ENCODE data around the gene NEIL3.

Gene NEIL3

DNA sequence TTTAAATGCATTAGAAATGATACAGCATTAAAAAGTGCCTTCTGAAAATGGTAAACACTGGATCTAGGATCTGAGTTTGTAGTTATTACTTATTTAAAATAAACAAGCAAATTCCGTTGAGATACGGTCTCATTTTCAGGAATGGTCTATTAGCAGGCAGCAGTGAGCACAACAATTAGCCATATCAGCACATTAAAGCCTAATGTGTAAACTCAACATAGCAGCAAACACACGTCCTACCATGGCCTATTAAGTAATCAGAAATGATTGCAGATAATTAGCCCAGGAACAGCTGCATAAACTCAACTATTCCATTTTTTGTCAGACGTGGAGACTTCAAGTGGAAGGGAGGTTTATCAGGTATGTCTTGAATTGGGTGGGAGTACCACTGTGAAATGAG, 61.8 kb downstream of the NEIL3 start:
- DNase-seq, result no peak

DNA sequence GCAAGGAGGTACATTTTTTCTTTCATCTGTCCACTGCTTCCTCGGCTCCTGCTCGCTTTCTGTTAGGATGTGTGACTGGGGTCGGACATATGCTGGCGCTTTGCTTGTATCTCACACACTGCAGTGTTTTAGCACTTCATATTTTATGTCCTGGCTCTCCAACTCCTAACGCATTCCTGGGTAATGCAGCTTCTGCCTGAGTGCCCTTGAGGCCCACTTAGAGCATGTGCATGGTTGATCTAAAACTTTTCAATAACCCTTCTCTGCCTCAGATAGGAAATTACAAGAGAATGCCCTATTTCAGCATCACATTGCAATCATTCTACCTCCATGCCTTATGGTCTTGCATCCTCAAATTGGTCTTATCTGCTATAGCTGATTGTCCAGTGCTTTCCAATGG, 65.3 kb downstream of the NEIL3 start:
- DNase-seq, result no peak

DNA sequence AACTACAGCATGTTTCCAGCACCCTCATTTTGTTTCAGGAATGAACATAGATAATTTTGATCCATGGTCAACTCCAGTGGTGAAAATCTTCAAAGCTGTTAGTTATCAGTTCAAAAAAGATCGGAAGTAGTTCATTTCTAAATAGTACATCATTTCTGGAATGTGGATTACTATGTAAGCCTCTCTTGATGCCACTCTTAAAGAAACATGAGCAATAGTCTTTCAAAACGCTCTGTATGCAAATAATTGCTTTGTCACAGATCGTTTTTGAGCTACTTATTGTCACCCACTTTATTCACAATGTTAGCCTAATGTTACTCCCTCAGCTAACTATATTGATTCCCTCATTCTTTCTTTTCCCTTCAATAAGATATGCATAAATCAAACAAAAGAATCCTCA, 65.7 kb downstream of the NEIL3 start:
- DNase-seq, result no peak

DNA sequence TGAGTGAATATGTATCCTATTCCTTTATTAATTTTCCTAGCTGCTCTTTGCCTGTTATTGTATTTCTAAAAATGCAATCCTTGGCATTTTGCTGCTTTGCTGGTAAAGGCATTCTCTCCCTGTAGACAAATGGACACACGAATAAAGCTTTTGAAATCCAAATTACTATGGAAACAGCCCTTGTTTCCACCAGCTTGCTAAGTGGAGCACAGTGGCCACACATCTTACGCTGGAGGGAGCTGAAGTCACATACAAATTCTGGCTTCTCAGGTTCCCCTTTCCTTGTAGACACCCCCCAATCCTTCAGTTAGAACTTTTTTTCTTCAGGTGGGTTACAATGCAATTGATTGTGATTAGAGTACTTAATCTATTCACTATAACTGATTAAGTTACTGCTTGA, 66.3 kb downstream of the NEIL3 start:
- no peak for DNase-seq

DNA sequence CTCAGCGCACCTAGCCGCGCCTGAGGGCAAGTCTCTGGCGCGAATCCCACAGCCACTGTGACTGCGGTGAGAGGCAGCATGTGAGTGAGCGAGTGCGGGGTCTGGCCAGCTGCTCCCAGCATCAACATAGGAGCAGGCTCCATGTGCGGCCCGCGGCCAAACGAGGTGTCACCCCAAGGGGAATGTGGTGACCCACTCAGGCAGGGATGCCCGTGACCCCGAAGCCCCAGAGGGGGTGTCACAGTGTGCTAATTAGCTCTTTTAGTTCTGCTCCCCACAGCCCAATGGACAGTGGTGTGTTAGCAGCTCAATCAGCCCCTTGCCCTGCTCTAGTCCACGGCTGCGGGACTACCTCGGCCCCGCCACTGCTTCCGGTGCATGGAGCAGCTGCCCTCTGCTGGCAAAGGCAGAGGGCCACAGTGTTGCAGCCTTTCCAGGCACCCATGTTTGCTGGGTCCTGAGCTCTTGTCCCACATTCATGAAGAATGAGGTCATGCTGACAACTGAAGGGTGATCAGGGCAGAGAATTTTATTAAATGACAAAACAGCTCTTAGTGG, 71.1 kb downstream of the NEIL3 start:
- no peak for DNase-seq

DNA sequence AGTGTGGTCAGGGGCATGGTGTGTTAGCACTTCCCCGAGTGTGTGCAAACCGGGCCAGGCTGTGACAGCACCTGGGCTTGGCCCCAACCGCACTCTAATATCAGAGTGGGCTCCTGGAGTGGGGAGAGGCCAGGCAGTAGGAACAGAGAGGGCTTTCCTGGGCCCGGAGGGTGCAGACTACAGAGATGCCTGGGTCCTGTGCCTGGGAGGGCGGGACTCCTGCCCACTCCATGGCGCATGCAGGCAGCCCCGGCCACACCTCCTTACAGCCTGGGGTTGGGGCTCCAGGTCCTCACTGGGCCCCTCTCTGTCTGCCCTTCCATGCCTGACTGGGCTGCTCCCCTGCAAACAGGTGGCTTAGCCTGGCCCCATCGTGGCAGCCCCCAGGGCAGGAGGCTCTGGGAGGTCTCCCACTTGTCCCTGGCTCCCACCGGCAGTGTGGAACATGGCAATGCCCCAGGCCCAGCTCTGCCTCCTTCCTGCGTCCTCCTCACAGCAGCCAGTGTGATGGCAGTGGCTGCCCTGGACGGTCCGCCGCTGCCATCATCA, 72.2 kb downstream of the NEIL3 start:
- DNase-seq, result no peak

DNA sequence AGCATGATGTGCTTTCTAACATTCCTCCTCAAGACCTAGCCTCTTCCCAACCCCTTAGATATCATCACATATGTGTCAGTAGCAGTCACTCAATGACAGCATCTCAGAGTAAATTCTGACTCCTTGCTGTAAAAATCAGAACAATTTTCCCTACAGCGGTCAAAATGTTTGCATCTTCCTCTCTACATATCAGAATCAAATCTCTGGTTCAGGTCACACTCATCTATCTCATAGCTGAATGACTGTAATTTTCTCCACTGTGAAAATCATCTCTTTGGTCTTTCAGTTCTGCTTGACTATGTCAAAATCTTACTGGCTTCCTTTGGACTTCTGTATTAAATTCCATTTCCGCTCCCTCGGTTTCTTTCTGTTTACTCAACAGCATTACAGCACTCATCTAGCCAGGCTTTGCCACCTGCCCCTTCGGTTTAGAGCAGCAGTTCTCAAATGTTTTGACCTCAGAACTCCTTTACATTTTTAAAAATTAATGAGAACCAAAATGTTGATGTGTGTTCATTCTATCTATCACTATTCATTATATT, 75.3 kb downstream of the NEIL3 start:
- peak; percentile 3 for DNase-seq

DNA sequence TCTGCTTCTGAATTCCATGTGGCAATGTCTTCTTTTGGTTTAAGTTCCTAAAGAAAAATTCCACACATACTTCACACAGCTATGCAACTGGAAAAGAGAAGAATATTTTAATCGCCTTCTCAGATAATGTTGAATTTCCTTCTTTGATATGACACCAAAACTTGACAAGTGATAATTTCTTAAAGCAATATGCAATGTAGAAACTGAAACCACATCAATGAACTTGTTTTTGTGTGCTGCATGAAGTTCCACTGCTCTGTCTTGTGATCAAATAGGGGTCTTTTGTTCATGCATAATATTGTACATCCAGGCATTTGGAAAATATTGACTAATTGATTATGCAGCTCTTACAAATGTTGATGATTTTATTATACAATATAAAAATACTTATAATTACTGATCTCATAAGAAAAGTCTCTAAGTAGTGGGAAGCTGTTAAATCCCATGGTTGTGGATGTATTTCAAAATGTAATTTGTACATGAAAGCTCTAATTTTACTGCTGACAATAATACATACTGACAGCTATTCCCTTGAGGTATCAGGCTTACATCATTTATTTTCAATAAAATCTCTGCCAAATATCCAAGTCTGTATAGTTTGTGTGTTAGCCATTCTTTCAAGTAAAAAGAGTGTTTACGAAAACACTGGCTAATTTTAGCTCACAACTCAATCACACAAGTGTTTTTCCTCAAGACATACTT, 76.1 kb downstream of the NEIL3 start:
- DNase-seq, result no peak

DNA sequence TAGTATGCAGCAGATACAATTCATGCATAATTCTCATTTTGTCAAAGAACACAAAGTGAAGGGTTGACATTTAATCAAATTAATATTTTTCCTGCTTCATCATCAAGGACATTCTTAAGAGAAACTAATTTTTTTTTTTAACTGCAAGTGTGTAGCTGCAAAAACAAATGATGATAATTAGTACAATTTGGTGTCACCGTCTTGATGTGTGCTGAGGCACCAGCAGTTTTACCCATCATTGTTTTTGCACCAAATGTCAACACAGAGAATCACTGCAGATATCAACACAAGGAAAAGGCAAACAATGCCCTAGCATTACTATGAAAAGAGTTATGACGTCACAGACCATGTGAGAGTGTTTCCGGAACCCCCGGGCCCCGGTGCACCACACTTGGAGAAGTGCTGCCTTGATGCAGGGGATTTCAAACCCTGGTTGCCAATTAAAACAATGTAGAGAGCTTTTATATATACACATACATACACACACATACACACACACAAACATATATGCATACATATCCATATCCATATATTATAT, 76.7 kb downstream of the NEIL3 start:
- DNase-seq, result peak; percentile 9

DNA sequence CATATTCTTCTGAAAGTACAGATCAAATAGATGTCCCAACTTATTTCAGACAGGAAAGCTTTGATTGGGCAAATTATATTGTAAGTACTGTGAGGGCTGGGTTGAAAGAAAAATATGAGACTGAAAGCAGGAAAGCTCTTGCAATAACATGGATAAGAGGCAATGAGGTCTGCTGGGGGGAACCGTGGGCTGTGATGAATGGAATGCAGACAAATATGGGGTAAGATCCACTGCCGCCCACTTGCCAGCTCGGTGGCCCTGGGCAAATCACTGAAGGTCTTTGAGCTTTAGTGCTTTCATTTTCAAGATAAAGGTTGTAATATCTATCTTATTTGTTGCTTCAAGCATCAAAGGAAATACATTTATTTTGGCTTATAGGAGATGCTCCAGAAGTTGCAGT, 81.6 kb downstream of the NEIL3 start:
- no peak for DNase-seq

DNA sequence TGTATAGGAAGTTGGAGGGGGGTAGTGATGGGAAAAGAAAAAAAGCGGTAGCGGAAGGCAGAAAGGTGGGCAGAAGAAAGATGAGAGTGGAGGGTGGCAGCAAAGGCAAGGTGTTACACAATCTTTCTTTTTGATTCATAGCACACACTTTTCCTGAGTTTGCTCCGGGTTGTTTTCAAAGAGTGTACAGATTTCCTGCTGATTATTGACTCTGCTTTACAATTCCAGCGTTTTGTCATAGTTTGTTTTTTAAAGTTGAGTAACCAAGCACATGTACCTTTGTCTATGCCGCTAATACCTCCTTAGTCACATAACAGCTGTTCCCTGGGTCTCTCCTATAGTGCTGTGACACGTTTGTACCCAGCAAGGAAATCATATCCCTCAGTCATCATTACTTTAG, 82.3 kb downstream of the NEIL3 start:
- no peak for DNase-seq

DNA sequence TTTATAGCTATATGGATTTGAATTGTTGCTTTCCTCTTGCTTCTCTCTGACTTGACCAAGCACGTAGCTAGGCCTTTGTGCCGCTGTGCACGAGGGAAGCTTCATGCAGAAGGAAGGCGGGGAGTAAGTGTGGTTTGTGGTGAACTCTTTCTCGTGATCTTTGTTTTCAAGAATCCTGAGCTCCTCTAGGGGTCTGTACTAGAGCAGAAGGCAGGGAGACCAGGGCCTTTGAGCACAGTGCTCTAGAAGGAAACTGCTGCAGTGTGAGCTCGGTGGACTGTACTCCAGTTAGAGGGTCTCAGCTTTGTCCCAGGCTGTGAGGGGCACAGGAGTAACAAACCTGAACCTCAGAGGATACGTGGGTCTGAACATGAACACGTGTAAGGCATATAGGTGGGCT, 83.6 kb downstream of the NEIL3 start:
- DNase-seq, result no peak

DNA sequence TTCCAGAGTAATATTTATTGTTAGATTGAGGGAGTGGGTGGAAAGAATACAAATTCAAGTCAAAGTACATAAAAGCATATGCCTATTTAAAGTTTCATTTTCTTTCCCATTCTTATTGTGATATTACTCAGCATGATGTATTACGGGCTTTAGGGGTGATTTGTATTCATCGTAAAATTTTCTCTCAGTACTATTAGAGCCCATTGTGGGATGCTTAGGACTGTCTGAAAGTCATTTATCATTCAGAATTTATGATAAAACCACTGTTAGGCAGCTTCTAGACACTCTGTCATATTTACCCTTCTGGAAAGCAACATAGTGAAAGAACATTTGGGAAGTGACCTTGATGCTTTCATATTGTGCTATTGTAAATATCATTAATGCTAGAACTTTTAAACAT, 86.7 kb downstream of the NEIL3 start:
- no peak for DNase-seq

DNA sequence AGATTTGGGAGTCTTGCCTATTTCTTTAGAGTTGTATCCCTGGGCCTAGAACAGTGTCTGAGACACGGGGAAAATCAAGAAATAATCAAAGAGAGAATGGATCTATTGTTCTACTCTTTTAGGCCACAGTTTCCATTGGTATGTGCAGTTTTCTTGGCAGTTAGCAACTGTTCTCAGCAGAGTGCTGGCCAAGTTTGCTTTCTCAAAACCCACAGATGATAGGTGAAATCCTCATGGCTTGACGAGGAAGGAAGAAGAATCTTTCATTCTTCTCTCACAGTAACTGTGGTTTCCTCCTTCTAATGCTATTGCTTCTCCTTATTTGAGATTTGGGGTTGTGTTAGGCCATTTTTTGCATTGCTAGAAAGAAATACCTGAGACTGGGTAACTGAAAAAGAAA, 90.4 kb downstream of the NEIL3 start:
- no peak for DNase-seq

DNA sequence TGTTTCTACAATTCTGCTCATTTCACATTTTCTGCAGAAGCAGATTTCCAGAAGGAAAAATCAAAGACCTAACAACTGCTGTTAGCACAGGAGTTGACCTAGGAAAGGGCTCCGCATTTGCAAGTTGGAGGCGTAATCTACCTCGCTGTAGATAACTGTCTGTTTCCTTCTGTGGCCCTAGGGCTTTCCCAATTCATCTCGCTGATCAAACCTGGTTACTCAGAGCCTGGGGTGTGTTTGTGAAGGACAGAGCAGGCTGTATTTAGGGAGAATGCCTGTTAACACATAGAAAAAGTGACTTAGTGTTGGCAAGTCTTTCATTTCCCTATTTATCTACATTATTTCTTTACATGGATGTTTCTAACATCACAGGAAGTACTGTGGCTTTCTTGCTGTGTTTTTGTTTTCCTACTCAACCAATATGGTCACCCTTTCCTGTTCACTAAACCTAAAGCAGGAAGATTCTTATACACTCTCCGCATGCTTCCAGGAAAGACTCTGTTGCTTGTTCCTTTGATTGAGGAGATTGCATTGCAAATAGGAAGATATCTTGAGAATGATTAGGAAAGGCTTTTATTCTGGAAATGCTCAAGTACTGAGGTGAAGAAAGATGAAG, 92.1 kb downstream of the NEIL3 start:
- DNase-seq, result no peak

DNA sequence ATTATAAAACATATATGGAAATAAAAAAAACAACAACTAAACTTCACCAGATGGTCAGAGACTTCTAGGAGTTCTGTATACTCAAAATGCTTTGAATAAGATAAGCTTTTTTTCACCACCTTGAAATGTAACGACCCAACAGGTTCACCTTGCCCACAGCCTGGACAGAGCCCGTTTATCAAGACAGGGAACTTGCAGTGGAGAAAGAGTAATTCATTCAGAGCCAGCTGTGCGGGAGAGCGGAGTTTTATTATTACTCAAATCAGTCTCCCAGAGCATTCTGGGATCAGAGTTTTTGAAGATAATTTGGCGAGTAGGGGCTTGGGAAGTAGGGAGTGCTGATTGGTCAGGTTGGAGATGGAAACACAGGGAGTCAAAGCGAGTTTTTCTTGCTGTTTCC, 94.1 kb downstream of the NEIL3 start:
- DNase-seq, result no peak

DNA sequence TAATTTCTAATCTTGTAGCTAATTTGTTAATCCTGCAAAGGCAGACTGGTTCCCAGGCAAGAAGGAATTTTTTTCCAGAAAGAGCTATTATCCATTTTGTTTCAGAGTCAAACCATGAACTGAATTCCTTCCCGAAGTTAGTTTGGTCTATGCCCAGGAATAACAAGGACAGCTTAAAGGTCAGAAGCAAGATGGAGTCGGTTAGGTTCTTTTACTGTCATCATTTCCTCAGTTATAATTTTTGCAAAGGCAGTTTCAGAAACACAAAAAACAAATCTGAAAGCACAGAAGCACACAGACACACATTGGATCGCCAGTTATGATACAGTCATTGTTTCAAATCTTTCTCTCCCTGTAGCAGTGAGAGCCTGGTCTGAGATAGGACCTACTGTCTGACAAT, 94.7 kb downstream of the NEIL3 start:
- DNase-seq, result no peak

DNA sequence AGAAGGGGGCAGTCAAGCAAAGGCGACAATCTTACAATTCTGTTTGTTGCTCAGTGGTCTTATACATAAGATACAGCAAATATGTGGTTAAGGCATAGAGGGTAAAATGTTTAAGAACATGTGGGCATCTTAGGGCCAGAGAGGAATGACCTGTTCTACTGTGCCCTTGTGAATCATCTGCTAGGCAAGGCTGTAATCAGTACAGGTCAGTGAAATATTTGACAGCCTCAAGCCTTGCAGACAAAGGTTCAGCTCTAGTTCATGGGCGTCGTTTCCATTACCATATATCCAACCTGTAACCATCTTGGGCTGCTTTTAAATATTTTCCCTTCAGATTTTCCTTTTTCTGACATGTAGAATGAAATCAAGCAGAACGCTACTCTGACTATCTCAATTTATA, 95.3 kb downstream of the NEIL3 start:
- DNase-seq, result no peak

DNA sequence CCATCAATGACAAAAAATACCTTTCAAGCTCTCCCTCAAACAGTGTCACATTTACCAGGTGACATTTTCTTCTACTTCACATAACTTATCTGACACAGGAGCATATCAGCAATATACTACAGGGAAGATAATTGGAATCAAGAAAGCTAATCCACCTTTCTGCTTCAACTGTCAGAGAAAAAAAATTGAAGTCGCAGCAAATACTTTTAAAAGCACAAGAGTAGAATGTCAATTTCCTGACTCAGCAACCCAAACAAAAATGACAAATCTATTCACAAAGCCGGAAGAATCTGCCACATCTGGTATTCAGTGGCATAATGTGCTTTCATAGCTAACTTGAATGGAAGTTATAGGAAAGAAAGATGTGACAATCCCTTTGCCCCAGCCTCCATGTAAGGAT, 95.8 kb downstream of the NEIL3 start:
- no peak for DNase-seq

DNA sequence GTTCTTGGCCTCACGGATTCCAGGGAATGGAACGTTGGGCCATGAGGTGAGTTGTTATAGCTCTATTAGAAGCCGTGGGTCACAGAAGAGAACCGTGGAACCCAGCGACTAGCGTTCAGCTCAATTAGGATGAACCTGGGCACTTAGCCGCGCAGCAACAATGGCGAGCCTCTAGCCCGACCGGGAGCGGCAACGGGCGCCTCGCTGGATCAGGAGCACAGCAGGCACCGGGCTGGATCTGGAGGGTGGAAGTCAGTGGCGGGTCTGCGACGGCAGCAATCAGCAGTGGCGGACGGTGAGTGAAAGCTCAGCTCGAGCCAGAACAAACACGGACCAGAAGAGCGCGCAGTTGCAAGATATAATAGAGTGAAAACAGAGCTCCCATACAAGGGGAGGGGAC, 98.3 kb downstream of the NEIL3 start:
- DNase-seq, result no peak

DNA sequence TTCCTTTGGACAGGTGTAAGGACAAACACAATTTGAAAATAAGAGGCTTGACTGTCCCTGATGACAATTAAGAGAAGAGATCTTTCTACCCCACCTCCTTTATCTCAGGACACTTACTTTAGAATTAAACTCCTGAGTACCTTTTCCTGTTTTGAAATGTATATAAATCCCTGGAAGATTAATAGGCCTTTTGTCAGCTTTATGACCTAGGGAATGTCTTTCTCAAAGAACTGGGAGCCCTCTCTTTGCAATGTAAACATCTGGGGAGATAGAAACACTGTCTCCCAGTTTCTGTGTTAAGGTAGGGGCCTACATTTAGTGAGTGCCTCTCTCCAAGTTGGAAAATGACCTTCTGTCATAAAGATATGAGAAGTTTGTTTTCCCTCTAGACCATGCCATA, 100.9 kb downstream of the NEIL3 start:
- DNase-seq, result no peak

DNA sequence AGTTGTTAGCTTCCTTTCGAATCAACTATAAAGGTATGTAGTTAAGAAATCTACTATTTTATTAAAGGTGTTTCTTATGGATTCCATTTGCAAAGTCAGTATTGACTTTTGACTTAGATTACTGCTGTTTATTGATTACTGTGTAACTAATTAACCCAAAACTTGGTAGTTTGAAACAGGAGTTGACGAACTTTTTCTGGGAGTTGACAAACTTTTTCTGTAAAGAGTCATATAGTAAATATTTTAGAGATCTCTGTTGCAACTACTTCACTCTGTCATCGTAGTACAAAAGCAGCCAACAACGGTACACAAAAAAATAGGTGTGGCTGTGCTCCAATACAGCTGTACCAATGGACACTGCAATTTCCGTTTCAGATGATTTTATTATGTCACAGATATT, 102.3 kb downstream of the NEIL3 start:
- no peak for DNase-seq
